DLD1 (cell line): Measurements from ENCODE around the gene CCDC186.

Experiments
- in situ Hi-C: cut with HindIII; loops from 2 replicates; pipeline ENCODE4 v1.10.0; 2017; ENCODE audit warnings: low sequenced_read_pairs

Gene CCDC186

GRCh38 chr10:114117728-114118127 is 56.3 kb downstream of the CCDC186 start:
- in situ Hi-C loops = loop anchor here (10.0 kb wide), 1 partner anchor 293 kb away; no protein-coding TSS in a partner anchor

GRCh38 chr10:114115661-114116445 is 58.1 kb downstream of the CCDC186 start:
- in situ Hi-C loops = loop anchor here (10.0 kb wide), 1 partner anchor 291 kb away; no protein-coding TSS in a partner anchor

GRCh38 chr10:114110174-114110972 is 63.6 kb downstream of the CCDC186 start:
- in situ Hi-C loops = loop anchor here (10.0 kb wide), 1 partner anchor 286 kb away; no protein-coding TSS in a partner anchor

GRCh38 chr10:114103284-114103683 is 70.7 kb downstream of the CCDC186 start:
- in situ Hi-C loops = no loop called here

- in situ Hi-C loops = no loop called here
Observed at GRCh38 chr10:114102256-114102655, 71.7 kb downstream of the CCDC186 start.

- in situ Hi-C loops = no loop called here
Observed at GRCh38 chr10:114100848-114101741, 72.9 kb downstream of the CCDC186 start.

- in situ Hi-C loops = no loop called here
Observed at GRCh38 chr10:114096864-114097263, 77.1 kb downstream of the CCDC186 start.

GRCh38 chr10:114095559-114096337 is 78.3 kb downstream of the CCDC186 start:
- in situ Hi-C loops = no loop called here

- in situ Hi-C loops = no loop called here
Observed at GRCh38 chr10:114094795-114095194, 79.2 kb downstream of the CCDC186 start.

- in situ Hi-C loops = no loop called here
Observed at GRCh38 chr10:114087655-114088054, 86.3 kb downstream of the CCDC186 start.

GRCh38 chr10:114087255-114087654 is 86.7 kb downstream of the CCDC186 start:
- in situ Hi-C loops = no loop called here

- in situ Hi-C loops = no loop called here
Observed at GRCh38 chr10:114084215-114084614, 89.8 kb downstream of the CCDC186 start.

- in situ Hi-C loops = no loop called here
Observed at GRCh38 chr10:114083040-114083439, 91.0 kb downstream of the CCDC186 start.

GRCh38 chr10:114081911-114082583 is 92.0 kb downstream of the CCDC186 start:
- in situ Hi-C loops = no loop called here

- in situ Hi-C loops = no loop called here
Observed at GRCh38 chr10:114079421-114079820, 94.6 kb downstream of the CCDC186 start.

- in situ Hi-C loops = no loop called here
Observed at GRCh38 chr10:114078346-114078745, 95.7 kb downstream of the CCDC186 start.

- in situ Hi-C loops = no loop called here
Observed at GRCh38 chr10:114077815-114078219, 96.2 kb downstream of the CCDC186 start.

- in situ Hi-C loops = no loop called here
Observed at GRCh38 chr10:114077347-114077746, 96.7 kb downstream of the CCDC186 start.

GRCh38 chr10:114075093-114075492 is 98.9 kb downstream of the CCDC186 start:
- in situ Hi-C loops = no loop called here
